HG02943 (cell line): Measurements from ENCODE around the gene IGSF10.

ENCODE experiments used
- ATAC-seq: cut with Tn5 transposase; IDR thresholded peaks from one replicate; pipeline ENCODE4 v1.9.1; 2021; ENCODE audit warnings: mild to moderate bottlenecking, low read depth, moderate library complexity; ENCODE audit not compliant: unreplicated experiment

Gene IGSF10

GRCh38 chr3:151430821-151431484 is 29.9 kb downstream of the IGSF10 start:
- ATAC-seq, result no peak

GRCh38 chr3:151428386-151428785 is 32.5 kb downstream of the IGSF10 start:
- ATAC-seq, result no peak

GRCh38 chr3:151426341-151426657 is 34.6 kb downstream of the IGSF10 start:
- ATAC-seq, result no peak

GRCh38 chr3:151425627-151426340 is 35.1 kb downstream of the IGSF10 start:
- no peak for ATAC-seq

- ATAC-seq, result no peak
Observed at GRCh38 chr3:151423091-151423490, 37.8 kb downstream of the IGSF10 start.

GRCh38 chr3:151421938-151422337 is 38.9 kb downstream of the IGSF10 start:
- no peak for ATAC-seq

GRCh38 chr3:151419806-151420205 is 41.1 kb downstream of the IGSF10 start:
- no peak for ATAC-seq

GRCh38 chr3:151415289-151415688 is 45.6 kb downstream of the IGSF10 start:
- no peak for ATAC-seq

- ATAC-seq, result no peak
Observed at GRCh38 chr3:151412989-151413388, 47.9 kb downstream of the IGSF10 start.
